Upper lobe of left lung (tissue), 4 donors: Measurements from ENCODE around the gene CCNF.

Source experiments
- EP300 ChIP-seq, 4 donors: sonication (generic); formaldehyde crosslinking; IDR thresholded peaks; one replicate each; pipeline ENCODE4 v1.5.1; 2017; ENCODE audit warnings: antibody characterized with exemption in 4 of 4, control low read depth in 2 of 4
- POLR2A ChIP-seq, 4 donors: fragments of 450-650 bp; IDR thresholded peaks; one replicate each; pipeline ENCODE4 v1.5.1; 2016 to 2017; ENCODE audit warnings: antibody characterized with exemption in 4 of 4, mild to moderate bottlenecking in 2 of 4
- POLR2AphosphoS5 ChIP-seq, 2 donors: sonication (generic); formaldehyde crosslinking; IDR thresholded peaks; one replicate each; pipeline ENCODE4 v1.5.1; 2017; ENCODE audit warnings: antibody characterized with exemption in 2 of 2
- TF ChIP-seq, protein P1 (sequence below), 6 experiments: fragments of 450-650 bp in 4 of 6; fragments of 200-600 bp in 2 of 6; sonication (generic) in 2 of 6; IDR thresholded peaks; one replicate each; pipeline ENCODE4 v1.5.1; 2016 to 2019; ENCODE audit warnings: antibody characterized with exemption in 6 of 6

DNA sequence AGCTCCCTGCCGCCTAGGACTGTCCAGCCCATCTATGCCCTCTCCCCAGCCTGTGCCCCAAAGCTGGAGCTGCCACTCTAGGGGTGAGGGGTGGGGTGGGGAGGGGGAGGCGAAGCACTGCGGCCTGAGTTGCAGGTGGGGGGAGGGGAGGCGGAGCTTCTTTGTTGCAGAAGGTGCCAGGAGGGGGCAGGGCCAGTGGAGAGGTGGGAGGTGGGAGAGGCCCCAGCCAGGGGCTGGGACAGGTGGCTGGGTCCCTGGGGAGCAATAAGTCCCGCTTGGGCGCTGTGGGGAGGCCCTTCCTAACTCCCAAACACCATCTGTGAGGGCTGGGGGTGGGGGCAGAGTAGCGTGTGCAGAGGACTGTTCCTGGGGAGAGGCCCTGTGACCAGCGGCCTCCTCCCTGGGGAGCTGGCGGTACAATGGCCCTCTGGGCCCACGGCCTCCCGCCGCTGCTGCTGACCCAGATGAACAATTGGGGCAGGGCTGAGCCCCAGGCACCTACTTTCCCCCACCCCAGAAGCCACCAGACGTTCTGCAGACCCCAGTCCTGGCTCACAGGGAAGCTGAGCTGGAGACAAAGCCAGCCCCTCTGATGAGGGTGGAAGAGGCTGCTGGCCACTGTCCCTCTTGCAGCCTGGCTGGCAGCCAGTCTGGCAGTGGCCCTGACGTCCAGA is 39.6 kb downstream of the CCNF start:
- TF ChIP-seq, protein P1, sequence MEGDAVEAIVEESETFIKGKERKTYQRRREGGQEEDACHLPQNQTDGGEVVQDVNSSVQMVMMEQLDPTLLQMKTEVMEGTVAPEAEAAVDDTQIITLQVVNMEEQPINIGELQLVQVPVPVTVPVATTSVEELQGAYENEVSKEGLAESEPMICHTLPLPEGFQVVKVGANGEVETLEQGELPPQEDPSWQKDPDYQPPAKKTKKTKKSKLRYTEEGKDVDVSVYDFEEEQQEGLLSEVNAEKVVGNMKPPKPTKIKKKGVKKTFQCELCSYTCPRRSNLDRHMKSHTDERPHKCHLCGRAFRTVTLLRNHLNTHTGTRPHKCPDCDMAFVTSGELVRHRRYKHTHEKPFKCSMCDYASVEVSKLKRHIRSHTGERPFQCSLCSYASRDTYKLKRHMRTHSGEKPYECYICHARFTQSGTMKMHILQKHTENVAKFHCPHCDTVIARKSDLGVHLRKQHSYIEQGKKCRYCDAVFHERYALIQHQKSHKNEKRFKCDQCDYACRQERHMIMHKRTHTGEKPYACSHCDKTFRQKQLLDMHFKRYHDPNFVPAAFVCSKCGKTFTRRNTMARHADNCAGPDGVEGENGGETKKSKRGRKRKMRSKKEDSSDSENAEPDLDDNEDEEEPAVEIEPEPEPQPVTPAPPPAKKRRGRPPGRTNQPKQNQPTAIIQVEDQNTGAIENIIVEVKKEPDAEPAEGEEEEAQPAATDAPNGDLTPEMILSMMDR (IDR thresholded peaks at IDR 0.05): no peak
- TF ChIP-seq POLR2AphosphoS5 (IDR thresholded peaks at IDR 0.05) (no peak), EP300 (IDR thresholded peaks at IDR 0.05) (no peak), POLR2A (IDR thresholded peaks at IDR 0.05) (no peak)
